Stomach (tissue), 4 donors: ENCODE data around the gene MAPK7.

Experiments
- EP300 ChIP-seq: sonication (generic); formaldehyde crosslinking; IDR thresholded peaks from one replicate; pipeline ENCODE4 v1.6.1; 2017; ENCODE audit warnings: antibody characterized with exemption
- TF ChIP-seq, protein P1 (sequence below), 7 experiments: fragments of 450-650 bp in 4 of 7; fragments of 200-600 bp in 3 of 7; sonication (generic) in 3 of 7; IDR thresholded peaks; one replicate each; pipeline ENCODE4 v1.5.1; 2016 to 2019; ENCODE audit warnings: antibody characterized with exemption in 7 of 7, control low read depth in 2 of 7, mild to moderate bottlenecking in 1 of 7

DNA sequence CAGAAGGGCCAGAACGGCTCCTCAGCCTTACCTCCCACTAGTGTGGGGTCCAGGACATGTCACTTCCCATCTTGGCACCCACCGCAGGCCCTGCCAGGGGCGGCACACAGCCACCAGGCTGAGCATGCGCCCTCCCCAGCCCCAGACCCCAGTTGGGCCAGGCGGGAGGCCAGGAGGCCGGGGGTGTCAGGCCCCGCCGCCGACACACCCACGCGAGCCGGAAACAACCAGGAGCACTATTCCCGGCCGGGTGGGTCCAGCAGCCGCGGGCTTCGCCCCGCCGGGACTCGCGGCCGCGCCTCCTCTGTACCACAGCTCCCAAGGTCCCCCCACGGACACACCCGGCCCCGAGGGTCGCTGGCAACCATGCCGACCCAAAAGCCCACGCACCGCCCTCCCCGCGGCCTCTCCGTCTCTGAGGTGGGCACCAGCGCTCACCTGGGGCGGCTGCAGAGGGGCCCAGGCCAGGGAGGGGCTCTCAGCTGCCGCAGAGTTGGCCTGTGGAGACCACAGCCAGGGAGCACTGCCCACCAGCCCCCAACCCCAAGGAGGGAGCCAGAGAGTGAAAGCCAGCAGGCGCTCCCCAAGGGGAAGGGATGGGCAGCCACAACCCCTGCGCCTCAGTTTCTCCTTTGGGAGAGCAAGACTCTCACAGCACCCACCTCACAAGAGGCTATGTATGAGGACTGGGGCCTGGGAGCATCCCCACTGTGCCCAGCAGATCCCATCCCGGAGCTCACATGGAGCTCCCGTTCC lies 33.8 kb upstream of the MAPK7 start:
- TF ChIP-seq, protein P1, sequence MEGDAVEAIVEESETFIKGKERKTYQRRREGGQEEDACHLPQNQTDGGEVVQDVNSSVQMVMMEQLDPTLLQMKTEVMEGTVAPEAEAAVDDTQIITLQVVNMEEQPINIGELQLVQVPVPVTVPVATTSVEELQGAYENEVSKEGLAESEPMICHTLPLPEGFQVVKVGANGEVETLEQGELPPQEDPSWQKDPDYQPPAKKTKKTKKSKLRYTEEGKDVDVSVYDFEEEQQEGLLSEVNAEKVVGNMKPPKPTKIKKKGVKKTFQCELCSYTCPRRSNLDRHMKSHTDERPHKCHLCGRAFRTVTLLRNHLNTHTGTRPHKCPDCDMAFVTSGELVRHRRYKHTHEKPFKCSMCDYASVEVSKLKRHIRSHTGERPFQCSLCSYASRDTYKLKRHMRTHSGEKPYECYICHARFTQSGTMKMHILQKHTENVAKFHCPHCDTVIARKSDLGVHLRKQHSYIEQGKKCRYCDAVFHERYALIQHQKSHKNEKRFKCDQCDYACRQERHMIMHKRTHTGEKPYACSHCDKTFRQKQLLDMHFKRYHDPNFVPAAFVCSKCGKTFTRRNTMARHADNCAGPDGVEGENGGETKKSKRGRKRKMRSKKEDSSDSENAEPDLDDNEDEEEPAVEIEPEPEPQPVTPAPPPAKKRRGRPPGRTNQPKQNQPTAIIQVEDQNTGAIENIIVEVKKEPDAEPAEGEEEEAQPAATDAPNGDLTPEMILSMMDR (IDR thresholded peaks at IDR 0.05), result no peak
- TF ChIP-seq EP300, result no peak
